VCaP (cell line): Measurements from ENCODE around the gene NMT1.

Experiments used
- H3K27ac ChIP-seq: fragments of 450-650 bp; 2 replicates; pipeline ENCODE4 v1.5.1; 2017
- CTCF ChIP-seq: fragments of 450-650 bp; conservative IDR thresholded peaks from 2 replicates; pipeline ENCODE4 v1.5.1; 2017; ENCODE audit warnings: mild to moderate bottlenecking, moderate library complexity

NMT1 gene

GRCh38 chr17:45149037-45149668 lies 88.0 kb downstream of the NMT1 start:
- peak overlapping the region; percentile 99 for H3K27ac ChIP-seq
- peak; percentile 91 for TF ChIP-seq CTCF

GRCh38 chr17:45149669-45150664 lies 88.8 kb downstream of the NMT1 start:
- H3K27ac ChIP-seq: peak overlapping the region; percentile 99
- no peak for TF ChIP-seq CTCF

GRCh38 chr17:45150911-45151809 lies 90.0 kb downstream of the NMT1 start:
- no peak for TF ChIP-seq CTCF
- peak overlapping the region; percentile 99 for H3K27ac ChIP-seq

GRCh38 chr17:45155029-45155428 lies 93.9 kb downstream of the NMT1 start:
- H3K27ac ChIP-seq: peak overlapping the region; percentile 100
- TF ChIP-seq CTCF: no peak

GRCh38 chr17:45155483-45155882 lies 94.4 kb downstream of the NMT1 start:
- peak overlapping the region; percentile 100 for H3K27ac ChIP-seq

GRCh38 chr17:45156242-45156641 lies 95.1 kb downstream of the NMT1 start:
- H3K27ac ChIP-seq: peak overlapping the region; percentile 100
- no peak for TF ChIP-seq CTCF

More at GRCh38 chr17:45155483-45155882, 94.4 kb downstream of the NMT1 start:
- no peak for TF ChIP-seq CTCF
